Measurements from ENCODE around the gene SMOC2.

GRCh38 chr6:168636147-168637004 is 195.4 kb downstream of the SMOC2 start:
- TF ChIP-seq TCF12 (IDR thresholded peaks at IDR 0.05) (no peak), TCF12 (CRISPR knock-in tag; IDR thresholded peaks at IDR 0.05) (no peak), EED (CRISPR knock-in tag; IDR thresholded peaks at IDR 0.05) (no peak), ZNF619 (CRISPR knock-in tag; IDR thresholded peaks at IDR 0.05) (no peak), ZNF24 (IDR thresholded peaks at IDR 0.05) (no peak), ZNF296 (CRISPR knock-in tag; conservative IDR thresholded peaks at IDR 0.05) (no peak), ZC3H4 (CRISPR knock-in tag; IDR thresholded peaks at IDR 0.05; ENCODE audit: borderline replicate concordance) (no peak), HNF4A (CRISPR knock-in tag; IDR thresholded peaks at IDR 0.05) (no peak)

Measured in HepG2 (cell line).